SK-N-SH (cell line): Measurements from ENCODE around the gene GAB1. TPM values are rescaled to one million over a fixed set of nuclear protein-coding genes. Genes with fewer than 3 reads are reported as not detected.

Experiments
- CTCF ChIA-PET: fragments of 300-600, 350-600 bp; formaldehyde crosslinking; extraction: SDS; loops from one replicate; lab custom pipeline; 2021; lab: Yijun Ruan, JAX
- POLR2A ChIA-PET: fragments of 350-600 bp; sonication (Branson Sonifier 250); formaldehyde crosslinking; extraction: SDS; loops from one replicate; lab custom pipeline; 2020; ENCODE audit warnings: antibody characterized with exemption, inconsistent platforms; lab: Yijun Ruan, JAX
- DNase-seq: peaks from one replicate; pipeline ENCODE4 v3.0.0; 2012
- H2AFZ ChIP-seq: fragments of 200-600 bp; sonication (generic); 2 replicates; pipeline ENCODE4 v1.8.1; 2016; ENCODE audit warnings: antibody characterized with exemption, mild to moderate bottlenecking, low read depth
- H3F3A ChIP-seq: fragments of 200-600 bp; sonication (generic); replicated peaks from 2 replicates; pipeline ENCODE3; 2016; ENCODE audit warnings: antibody characterized with exemption, mild to moderate bottlenecking; ENCODE audit not compliant: insufficient read depth
- H3K27ac ChIP-seq, 2 experiments: fragments of 200-500 bp in 1 of 2; fragments of 200-600 bp in 1 of 2; sonication (Bioruptor generic) in 1 of 2; sonication (generic), shearing (Covaris generic) in 1 of 2; 2 replicates each; pipeline versions ENCODE4 v1.5.1 to v1.6.1; 2014 to 2016; ENCODE audit warnings: low read depth in 2 of 2, inconsistent platforms in 1 of 2, low read length in 1 of 2, mild to moderate bottlenecking in 1 of 2, mixed read lengths in 1 of 2
- H3K27me3 ChIP-seq: fragments of 200-600 bp; sonication (generic), shearing (Covaris generic); 2 replicates; pipeline ENCODE4 v1.6.1; 2016; ENCODE audit warnings: mixed run types; ENCODE audit not compliant: insufficient read depth
- H3K36me3 ChIP-seq, 2 experiments: fragments of 200-500 bp in 1 of 2; fragments of 200-600 bp in 1 of 2; sonication (Bioruptor generic) in 1 of 2; sonication (generic) in 1 of 2; replicated peaks in 1 of 2; 2 replicates each; pipeline versions ENCODE3 to v1.5.1; 2014 to 2016; ENCODE audit warnings: low read length in 1 of 2, mild to moderate bottlenecking in 1 of 2; ENCODE audit not compliant: insufficient read depth in 2 of 2, control insufficient read depth in 1 of 2
- H3K4me1 ChIP-seq, 2 experiments: fragments of 200-500 bp in 1 of 2; fragments of 200-600 bp in 1 of 2; sonication (Bioruptor generic) in 1 of 2; sonication (generic), shearing (Covaris generic) in 1 of 2; 2 replicates each; pipeline versions ENCODE4 v1.5.1 to v1.6.1; 2014 to 2016; ENCODE audit warnings: low read depth in 1 of 2, low read length in 1 of 2, mixed run types in 1 of 2; ENCODE audit not compliant: insufficient read depth in 2 of 2, control insufficient read depth in 1 of 2
- H3K4me2 ChIP-seq: fragments of 200-600 bp; sonication (generic), shearing (Covaris generic); 2 replicates; pipeline ENCODE4 v1.6.1; 2017; ENCODE audit warnings: mixed run types
- H3K4me3 ChIP-seq, 2 experiments: fragments of 200-500 bp in 1 of 2; fragments of 200-600 bp in 1 of 2; sonication (Bioruptor generic) in 1 of 2; sonication (generic), shearing (Covaris generic) in 1 of 2; 2 replicates each; pipeline versions ENCODE4 v1.5.1 to v1.8.1; 2014 to 2016; ENCODE audit warnings: low read depth in 2 of 2, inconsistent platforms in 1 of 2, low read length in 1 of 2, mild to moderate bottlenecking in 1 of 2, mixed read lengths in 1 of 2, moderate library complexity in 1 of 2
- H3K79me2 ChIP-seq: fragments of 200-600 bp; sonication (generic); 2 replicates; pipeline ENCODE4 v1.8.1; 2017; ENCODE audit warnings: mild to moderate bottlenecking; ENCODE audit not compliant: insufficient read depth
- H3K9ac ChIP-seq: fragments of 200-600 bp; sonication (generic); 2 replicates; pipeline ENCODE4 v1.6.1; 2017; ENCODE audit warnings: mixed run types
- H3K9me2 ChIP-seq: fragments of 200-600 bp; sonication (generic); 2 replicates; pipeline ENCODE4 v1.6.1; 2017; ENCODE audit warnings: mixed run types
- H3K9me3 ChIP-seq: fragments of 200-600 bp; sonication (generic); 2 replicates; pipeline ENCODE4 v1.6.1; 2017; ENCODE audit warnings: mixed run types, mild to moderate bottlenecking, moderate library complexity
- H4K20me1 ChIP-seq: fragments of 200-600 bp; sonication (generic); 2 replicates; pipeline ENCODE4 v1.6.1; 2017; ENCODE audit warnings: mild to moderate bottlenecking, mixed run types; ENCODE audit not compliant: insufficient read depth
- CTCF ChIP-seq: fragments of 200-600 bp; sonication (generic); IDR thresholded peaks from 2 replicates; pipeline ENCODE4 v1.6.1; 2017; ENCODE audit warnings: antibody characterized with exemption, mild to moderate bottlenecking, moderate library complexity
- FOSL2 ChIP-seq: IDR thresholded peaks from 2 replicates; pipeline ENCODE4 v1.4.0; 2012; ENCODE audit warnings: low read depth, mild to moderate bottlenecking, moderate library complexity, borderline replicate concordance
- FOXM1 ChIP-seq: IDR thresholded peaks from 2 replicates; pipeline ENCODE4 v1.4.0; 2012; ENCODE audit warnings: low read depth, mild to moderate bottlenecking
- JUND ChIP-seq: IDR thresholded peaks from 2 replicates; pipeline ENCODE4 v1.4.0; 2012
- MEF2A ChIP-seq: IDR thresholded peaks from 2 replicates; pipeline ENCODE4 v1.4.0; 2012; ENCODE audit warnings: low read depth, borderline replicate concordance
- MXI1 ChIP-seq: IDR thresholded peaks from 2 replicates; pipeline ENCODE4 v1.6.1; 2012; ENCODE audit warnings: mild to moderate bottlenecking, low read depth, low read length, improper control_type of control experiment
- PBX3 ChIP-seq: IDR thresholded peaks from 2 replicates; pipeline ENCODE4; 2012
- RCOR1 ChIP-seq: fragments of 150-350 bp; IDR thresholded peaks from 2 replicates; pipeline ENCODE4 v1.6.1; 2017; ENCODE audit warnings: antibody characterized with exemption, low read length
- RXRA ChIP-seq: IDR thresholded peaks from 2 replicates; pipeline ENCODE4 v1.4.0; 2012; ENCODE audit warnings: low read depth, mild to moderate bottlenecking, borderline replicate concordance
- TAF1 ChIP-seq: IDR thresholded peaks from 2 replicates; pipeline ENCODE4 v1.6.1; 2012; ENCODE audit warnings: low read depth, mild to moderate bottlenecking, low read length, moderate library complexity, borderline replicate concordance
- WGBS: methylation state at CpG from one replicate; pipeline ENCODE4 v1.1.6; 2017; ENCODE audit warnings: low lambda C conversion rate; 5-methylcytosine and 5-hydroxymethylcytosine counted together
- polyA plus RNA-seq, 3 experiments: library from polyadenylated mRNA; depleted of rRNA; stranded (reverse); fragments of >200 nt; gene quantifications; 2 replicates each; pipeline ENCODE4 v1.2.3, GENCODE V29; 2012

The GAB1 gene
- polyA plus RNA-seq, 1 of the 3 experiments (the other 2 are of a cell fraction): 3.7 TPM

- Histone ChIP-seq H3K9me3 (no peaks in the 10 kb centered on the region), H3K4me3 (no peak overlapping the region), H3K27ac (no peak overlapping the region), H3F3A (peaks cover 16% of the 10 kb centered on the region), H3K9ac (no peak overlapping the region), H3K9me2 (no peaks in the 10 kb centered on the region), H3K4me2 (no peak overlapping the region), H3K36me3 (no peaks in the 10 kb centered on the region), H3K4me1 (peaks cover 10 to 12% of the 10 kb centered on the region in 2 experiments), H2AFZ (no peak overlapping the region), H4K20me1 (no peaks in the 10 kb centered on the region), H3K79me2 (no peaks in the 10 kb centered on the region), H3K27me3 (no peaks in the 10 kb centered on the region)
- POLR2A ChIA-PET: interaction anchor here (1.4 kb wide), 1 partner anchor 46 kb away, joined by 4 read pairs; the partner anchor contains the start of gene GAB1
- TF ChIP-seq RCOR1 (no peak), CTCF (no peak), FOXM1 (no peak), PBX3 (no peak)
- CTCF ChIA-PET: no interaction called here
- DNase-seq: no peak
Measured at GRCh38 chr4:143291314-143291713, 45.4 kb upstream of the GAB1 start.

- H3K36me3 ChIP-seq: no peaks in the 10 kb centered on the region
- H3K27ac ChIP-seq: peak overlapping the region in 1 of 2 experiments; percentile 82; a peak in 1 of 4 replicates
- H3K9me3 ChIP-seq: no peaks in the 10 kb centered on the region
- CTCF ChIA-PET: interaction anchor here (1.1 kb wide), 1 partner anchor 44 kb away, joined by 3 read pairs; the partner anchor contains the start of gene GAB1
- H3K4me1 ChIP-seq: peaks cover 0 to 12% of the 10 kb centered on the region in 2 experiments; a peak in 2 of 4 replicates
- H3K9me2 ChIP-seq: no peaks in the 10 kb centered on the region
- H3K27me3 ChIP-seq: no peaks in the 10 kb centered on the region
- H3K79me2 ChIP-seq: no peaks in the 10 kb centered on the region
- H3F3A ChIP-seq: peaks cover under 1% of the 10 kb centered on the region
- POLR2A ChIA-PET: no interaction called here
- H4K20me1 ChIP-seq: no peaks in the 10 kb centered on the region
- H2AFZ ChIP-seq: no peak overlapping the region
- H3K4me3 ChIP-seq: no peak overlapping the region
- no peak for TF ChIP-seq JUND
- TF ChIP-seq MXI1: no peak
- TF ChIP-seq FOSL2: no peak
- TF ChIP-seq MEF2A: no peak
- no peak for TF ChIP-seq RXRA
- TF ChIP-seq TAF1: no peak
- DNase-seq: no peak
- H3K9ac ChIP-seq: no peak overlapping the region
- WGBS: 91% methylated on average over 1 of the region's 1 CpG
- H3K4me2 ChIP-seq: no peak overlapping the region
Measured at GRCh38 chr4:143292858-143293257, 43.8 kb upstream of the GAB1 start.
